Smooth muscle cell (in vitro differentiated cells): ENCODE measurements around the gene SPTSSB. TPM values are rescaled to one million over a fixed set of nuclear protein-coding genes. Genes with fewer than 3 reads are reported as not detected.

Source experiments
- DNase-seq: peaks from one replicate; lab custom pipeline; 2025; ENCODE audit not compliant: unreplicated experiment; lab: John Stamatoyannopoulos, UW
- H2AFZ ChIP-seq: fragments of 200-600 bp; sonication (generic); 2 replicates; pipeline ENCODE4 v1.6.0; 2016; ENCODE audit warnings: antibody characterized with exemption, low read depth, mild to moderate bottlenecking
- H3F3A ChIP-seq: fragments of 200-600 bp; sonication (generic); 2 replicates; pipeline ENCODE4 v1.6.0; 2017; ENCODE audit warnings: antibody characterized with exemption, low read depth
- H3K27ac ChIP-seq: fragments of 200-600 bp; sonication (generic); 2 replicates; pipeline ENCODE4 v1.5.1; 2016; ENCODE audit warnings: low read depth, mild to moderate bottlenecking
- H3K27me3 ChIP-seq: fragments of 200-600 bp; sonication (generic); 2 replicates; pipeline ENCODE4 v1.6.1; 2016; ENCODE audit warnings: low read depth, mild to moderate bottlenecking
- H3K36me3 ChIP-seq: fragments of 200-600 bp; sonication (generic); 2 replicates; pipeline ENCODE4 v1.5.1; 2016; ENCODE audit warnings: low read depth
- H3K4me1 ChIP-seq: fragments of 200-600 bp; sonication (generic); 2 replicates; pipeline ENCODE4 v1.5.1; 2016; ENCODE audit warnings: low read depth
- H3K4me2 ChIP-seq: fragments of 200-600 bp; sonication (generic); 2 replicates; pipeline ENCODE4 v1.6.0; 2016; ENCODE audit warnings: mild to moderate bottlenecking
- H3K4me3 ChIP-seq: fragments of 200-600 bp; sonication (generic); 2 replicates; pipeline ENCODE4 v1.5.1; 2016; ENCODE audit warnings: mild to moderate bottlenecking
- H3K79me2 ChIP-seq: fragments of 200-600 bp; sonication (generic); 2 replicates; pipeline ENCODE4 v1.6.0; 2016; ENCODE audit warnings: low read depth, mild to moderate bottlenecking
- H3K9ac ChIP-seq: fragments of 200-600 bp; sonication (generic); 2 replicates; pipeline ENCODE4 v1.6.0; 2016; ENCODE audit warnings: low read depth
- H3K9me3 ChIP-seq: fragments of 200-600 bp; sonication (generic); replicated peaks from 2 replicates; pipeline ENCODE4 v1.5.1; 2016; ENCODE audit warnings: low read depth
- H4K20me1 ChIP-seq: fragments of 200-600 bp; sonication (generic); 2 replicates; pipeline ENCODE4 v1.6.0; 2016; ENCODE audit warnings: low read depth
- CTCF ChIP-seq: fragments of 200-600 bp; sonication (generic); IDR thresholded peaks from 2 replicates; pipeline ENCODE4 v1.5.1; 2017; ENCODE audit warnings: borderline replicate concordance, mild to moderate bottlenecking, antibody characterized with exemption; ENCODE audit not compliant: insufficient read depth, poor library complexity, severe bottlenecking
- WGBS: methylation state at CpG from one replicate; pipeline ENCODE4 v1.1.7; 2016; ENCODE audit warnings: low lambda C conversion rate; 5-methylcytosine and 5-hydroxymethylcytosine counted together
- polyA plus RNA-seq: library from polyadenylated mRNA; unstranded; fragments of >200 nt; fragmentation: Nextera tagmentation; extraction: Ambion mirVana; gene quantifications from 2 replicates; pipeline ENCODE4 v1.2.1, GENCODE V29; 2016
- total RNA-seq: library from RNA; depleted of rRNA; stranded (reverse); fragments of >200 nt; gene quantifications from 2 replicates; pipeline ENCODE4 v1.2.3, GENCODE V29; 2014

The SPTSSB gene
- total and polyA plus RNA-seq, 2 experiments from 2014 or later, result 0.41 to 1.0 TPM

GRCh38 chr3:161355508-161355907, 15.8 kb downstream of the SPTSSB start:
- Histone ChIP-seq H3K79me2 (no peaks in the 10 kb centered on the region), H3F3A (no peaks in the 10 kb centered on the region), H3K36me3 (no peaks in the 10 kb centered on the region), H3K4me3 (no peak overlapping the region), H2AFZ (no peak overlapping the region), H3K4me2 (no peak overlapping the region), H3K27ac (no peak overlapping the region), H3K27me3 (no peaks in the 10 kb centered on the region), H3K9ac (no peak overlapping the region), H3K9me3 (no peaks in the 10 kb centered on the region), H3K4me1 (no peaks in the 10 kb centered on the region), H4K20me1 (no peaks in the 10 kb centered on the region)
- no peak for TF ChIP-seq CTCF
- 83% methylated on average over 1 of the region's 1 CpG for WGBS
- DNase-seq, result no peak

GRCh38 chr3:161354554-161354953, 16.8 kb downstream of the SPTSSB start:
- TF ChIP-seq CTCF, result no peak
- Histone ChIP-seq H3K4me1 (peaks cover 2% of the 10 kb centered on the region), H3K36me3 (no peaks in the 10 kb centered on the region), H2AFZ (no peak overlapping the region), H3K9ac (no peak overlapping the region), H3K4me2 (no peak overlapping the region), H3K9me3 (no peaks in the 10 kb centered on the region), H3K27me3 (no peaks in the 10 kb centered on the region), H3F3A (no peaks in the 10 kb centered on the region), H3K4me3 (no peak overlapping the region), H3K27ac (no peak overlapping the region), H4K20me1 (no peaks in the 10 kb centered on the region), H3K79me2 (no peaks in the 10 kb centered on the region)
- 86% methylated on average over 2 of the region's 2 CpGs for WGBS
- no peak for DNase-seq

DNA sequence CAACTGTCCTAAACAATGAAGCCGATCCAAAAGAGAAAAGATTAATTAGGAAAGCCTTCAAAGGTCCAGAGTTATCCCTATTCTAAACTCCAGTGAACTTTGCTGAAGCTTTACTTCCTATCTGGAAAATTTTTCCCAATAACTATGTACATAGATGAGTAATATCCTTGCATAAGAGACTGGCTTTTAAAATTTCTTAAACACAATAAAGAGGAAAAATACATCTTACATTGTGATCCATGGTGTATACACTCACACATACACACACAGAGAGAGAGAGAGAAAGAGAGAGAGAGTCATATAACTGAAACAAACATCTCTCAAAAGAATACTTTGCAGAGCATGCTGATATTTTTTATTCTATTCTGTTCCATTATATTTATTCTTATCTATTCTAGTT, 20.0 kb downstream of the SPTSSB start:
- Histone ChIP-seq H4K20me1 (no peaks in the 10 kb centered on the region), H3F3A (no peaks in the 10 kb centered on the region), H3K4me3 (no peak overlapping the region), H3K27me3 (no peaks in the 10 kb centered on the region), H3K9ac (no peak overlapping the region), H3K9me3 (no peaks in the 10 kb centered on the region), H3K4me2 (no peak overlapping the region), H3K36me3 (no peaks in the 10 kb centered on the region), H3K4me1 (peaks cover 4% of the 10 kb centered on the region), H2AFZ (no peak overlapping the region), H3K27ac (no peak overlapping the region), H3K79me2 (no peaks in the 10 kb centered on the region)
- DNase-seq, result no peak
- no peak for TF ChIP-seq CTCF
- 90% methylated on average over 1 of the region's 1 CpG for WGBS

- no peak for TF ChIP-seq CTCF
- Histone ChIP-seq H4K20me1 (no peaks in the 10 kb centered on the region), H3K4me1 (peaks cover 4% of the 10 kb centered on the region), H3K79me2 (no peaks in the 10 kb centered on the region), H3K9ac (no peak overlapping the region), H3F3A (no peaks in the 10 kb centered on the region), H2AFZ (no peak overlapping the region), H3K27me3 (no peaks in the 10 kb centered on the region), H3K27ac (peak overlapping the region; percentile 84), H3K4me3 (no peak overlapping the region), H3K36me3 (no peaks in the 10 kb centered on the region), H3K9me3 (no peaks in the 10 kb centered on the region), H3K4me2 (no peak overlapping the region)
- DNase-seq, result no peak
Measured at GRCh38 chr3:161350916-161351315, 20.4 kb downstream of the SPTSSB start.
